IMR-90 (cell line): ENCODE results near the gene NXPE4. TPM values are rescaled to one million over a fixed set of nuclear protein-coding genes. Genes with fewer than 3 reads are reported as not detected.
"Not testable (repeated sequence)": the region's sequence is repeated elsewhere in the genome, so short reads cannot be mapped to it uniquely, and the experiment has no call there.

Experiments
- ATAC-seq: fragments of 200-7000 bp; cut with Tn5 transposase; 2 replicates; pipeline ENCODE4 v1.9.1; 2020; ENCODE audit warnings: low read depth, mild to moderate bottlenecking, moderate library complexity
- BruUV-seq: library from RNA; stranded (reverse); fragments of 400-500 nt; replicated peaks from 2 replicates; lab custom pipeline; 2021; lab: Mats Ljungman, UMichigan
- CTCF ChIA-PET: fragments of 300-600 bp; formaldehyde crosslinking; extraction: SDS; loops from one replicate; lab custom pipeline; 2021; ENCODE audit warnings: antibody characterized with exemption; lab: Yijun Ruan, JAX
- POLR2A ChIA-PET: fragments of 300-600 bp; sonication (Branson Sonifier 250); formaldehyde crosslinking; loops from one replicate; lab custom pipeline; 2022; ENCODE audit warnings: antibody characterized with exemption; ENCODE audit not compliant: unreplicated experiment; lab: Charles Lee
- DNase-seq: peaks from one replicate; pipeline ENCODE4 v3.0.0; 2013
- H2AFZ ChIP-seq: replicated peaks from 2 replicates; pipeline ENCODE3; 2013; ENCODE audit warnings: low read length, mild to moderate bottlenecking; ENCODE audit not compliant: poor library complexity
- H2AK5ac ChIP-seq: 2 replicates; pipeline ENCODE4 v1.6.1; 2013; ENCODE audit warnings: low read depth, low read length, inconsistent platforms
- H2AK9ac ChIP-seq: replicated peaks from 2 replicates; pipeline ENCODE3; 2013; ENCODE audit warnings: mild to moderate bottlenecking, low read depth, low read length, moderate library complexity; ENCODE audit not compliant: poor library complexity
- H2BK120ac ChIP-seq: 2 replicates; pipeline ENCODE4 v1.6.1; 2013; ENCODE audit warnings: low read depth, low read length, inconsistent platforms
- H2BK15ac ChIP-seq: 3 replicates; pipeline ENCODE4 v1.6.1; 2013; ENCODE audit warnings: low read depth, low read length, inconsistent platforms
- H2BK20ac ChIP-seq: 2 replicates; pipeline ENCODE4 v1.6.1; 2013; ENCODE audit warnings: low read depth, mild to moderate bottlenecking, inconsistent platforms, low read length, moderate library complexity
- H2BK5ac ChIP-seq: 2 replicates; pipeline ENCODE4 v1.6.1; 2013; ENCODE audit warnings: mild to moderate bottlenecking, low read depth, low read length, inconsistent platforms; ENCODE audit not compliant: poor library complexity, severe bottlenecking
- H3K14ac ChIP-seq: replicated peaks from 2 replicates; pipeline ENCODE4 v1.6.1; 2013; ENCODE audit warnings: low read depth, low read length, inconsistent platforms
- H3K18ac ChIP-seq: 2 replicates; pipeline ENCODE4 v1.6.1; 2013; ENCODE audit warnings: low read depth, low read length, control low read depth
- H3K23ac ChIP-seq: 2 replicates; pipeline ENCODE4 v1.6.1; 2013; ENCODE audit warnings: low read depth, low read length, inconsistent platforms
- H3K27ac ChIP-seq: 2 replicates; pipeline ENCODE4 v1.5.1; 2013; ENCODE audit warnings: mild to moderate bottlenecking, control low read depth, low read length; ENCODE audit not compliant: insufficient read depth
- H3K27me3 ChIP-seq: 2 replicates; pipeline ENCODE4 v1.6.1; 2013; ENCODE audit warnings: low read length; ENCODE audit not compliant: control insufficient read depth, insufficient read depth
- H3K36me3 ChIP-seq: 2 replicates; pipeline ENCODE4 v1.6.1; 2013; ENCODE audit warnings: low read length, mixed read lengths; ENCODE audit not compliant: control insufficient read depth, insufficient read depth
- H3K4ac ChIP-seq: 2 replicates; pipeline ENCODE4 v1.6.1; 2013; ENCODE audit warnings: low read depth, low read length, inconsistent platforms
- H3K4me1 ChIP-seq: 2 replicates; pipeline ENCODE4 v1.6.1; 2013; ENCODE audit warnings: low read length, mixed read lengths; ENCODE audit not compliant: control insufficient read depth, insufficient read depth
- H3K4me2 ChIP-seq: 2 replicates; pipeline ENCODE4 v1.6.1; 2013; ENCODE audit warnings: low read depth, mild to moderate bottlenecking, control low read depth, low read length, moderate library complexity
- H3K4me3 ChIP-seq: 2 replicates; pipeline ENCODE4 v1.5.1; 2013; ENCODE audit warnings: low read depth, mild to moderate bottlenecking, control low read depth, low read length, moderate library complexity; ENCODE audit not compliant: insufficient read depth
- H3K56ac ChIP-seq: 2 replicates; pipeline ENCODE4 v1.6.1; 2013; ENCODE audit warnings: low read length, inconsistent platforms; ENCODE audit not compliant: insufficient read depth; ENCODE audit errors: extremely low read depth
- H3K79me1 ChIP-seq, 2 experiments: 2 replicates each; pipeline ENCODE4 v1.6.1; 2013; ENCODE audit warnings: low read length in 2 of 2, inconsistent platforms in 1 of 2, low read depth in 1 of 2
- H3K9ac ChIP-seq: 2 replicates; pipeline ENCODE4 v1.6.1; 2013; ENCODE audit warnings: low read depth, low read length, control low read depth
- H3K9me1 ChIP-seq: 2 replicates; pipeline ENCODE4 v1.6.1; 2013; ENCODE audit warnings: low read length, inconsistent platforms; ENCODE audit not compliant: insufficient read depth
- H3K9me3 ChIP-seq: 2 replicates; pipeline ENCODE4 v1.6.1; 2013; ENCODE audit warnings: low read length; ENCODE audit not compliant: control insufficient read depth, insufficient read depth
- H4K20me1 ChIP-seq: 2 replicates; pipeline ENCODE4 v1.6.1; 2013; ENCODE audit warnings: low read length, inconsistent platforms; ENCODE audit not compliant: insufficient read depth
- H4K5ac ChIP-seq: 2 replicates; pipeline ENCODE4 v1.6.1; 2013; ENCODE audit warnings: mild to moderate bottlenecking, low read depth, low read length, control low read depth
- H4K8ac ChIP-seq, 2 experiments: 2 replicates each; pipeline ENCODE4 v1.6.1; 2013; ENCODE audit warnings: low read depth in 2 of 2, low read length in 2 of 2, control low read depth in 1 of 2, inconsistent platforms in 1 of 2
- H4K91ac ChIP-seq: 2 replicates; pipeline ENCODE4 v1.6.1; 2013; ENCODE audit warnings: low read depth, low read length, inconsistent platforms; ENCODE audit not compliant: insufficient read depth
- WGBS, 2 experiments: methylation state at CpG; one replicate each; pipeline versions ENCODE4 v1.1.5 to v1.1.7; 2013; ENCODE audit warnings: missing lambda C conversion rate in 2 of 2; ENCODE audit not compliant: insufficient read length in 1 of 2; ENCODE audit errors: extremely low coverage in 2 of 2; 5-methylcytosine and 5-hydroxymethylcytosine counted together
- dilution Hi-C: fragments of 300-500 bp; cut with HindIII; formaldehyde crosslinking; loops from one replicate; pipeline ENCODE4 v1.14.3; 2018; ENCODE audit warnings: low sequenced_read_pairs; ENCODE audit not compliant: unreplicated experiment
- in situ Hi-C: fragments of 300-500 bp; cut with MboI; formaldehyde crosslinking; loops from 3 replicates; pipeline ENCODE4 v1.14.3; 2019; ENCODE audit warnings: low sequenced_read_pairs, inconsistent platforms, mixed read lengths
- intact Hi-C: fragments of 100-400 bp; cut with micrococcal nuclease; formaldehyde crosslinking; loops from 2 replicates; pipeline ENCODE4 v1.10.0; 2022
- polyA plus RNA-seq, 3 experiments: library from polyadenylated mRNA; depleted of rRNA; stranded (reverse); fragments of >200 nt; gene quantifications; 2 replicates each; pipeline ENCODE4 v1.2.3, GENCODE V29; 2012; ENCODE audit warnings: low replicate concordance in 1 of 3
- total RNA-seq: library from RNA; depleted of rRNA; stranded (reverse); fragments of >200 nt; gene quantifications from 2 replicates; pipeline ENCODE4 v1.2.3, GENCODE V29; 2012

The NXPE4 gene
- total and polyA plus RNA-seq, 2 of the 4 experiments (the other 2 are of a cell fraction), result not detected

GRCh38 chr11:114608605-114609004, 13.0 kb upstream of the NXPE4 start:
- CTCF ChIA-PET, H3K4me3 ChIP-seq, POLR2A ChIA-PET, H3K4me2 ChIP-seq, H3K9me3 ChIP-seq, BruUV-seq, dilution Hi-C loops, H3K9ac ChIP-seq, H3K4ac ChIP-seq, H2AK5ac ChIP-seq, DNase-seq, in situ Hi-C loops, H2BK20ac ChIP-seq, H3K4me1 ChIP-seq, H2BK5ac ChIP-seq, H2AFZ ChIP-seq, H3K18ac ChIP-seq, H3K27me3 ChIP-seq, H2BK120ac ChIP-seq, H4K91ac ChIP-seq, H4K20me1 ChIP-seq, ATAC-seq, H2AK9ac ChIP-seq, H4K5ac ChIP-seq, H3K14ac ChIP-seq, H3K23ac ChIP-seq, H2BK15ac ChIP-seq, H3K79me1 ChIP-seq, H3K27ac ChIP-seq, H3K56ac ChIP-seq, H3K36me3 ChIP-seq, H4K8ac ChIP-seq, H3K9me1 ChIP-seq: not testable (repeated sequence)
- intact Hi-C loops, result loop anchor here (5.0 kb wide), 1 partner anchor 326 kb away; no protein-coding TSS in a partner anchor
- WGBS, 2 experiments, result 20% methylated on average over 2 of the region's 9 CpGs; no CpG with 5 or more reads in 1 of the 2 experiments
